ENCODE measurements around the gene FARP1.

Gene FARP1

GRCh38 chr13:98141509-98142379 is 1.1 kb upstream of the FARP1 start:
- DNase-seq, result no peak

DNA sequence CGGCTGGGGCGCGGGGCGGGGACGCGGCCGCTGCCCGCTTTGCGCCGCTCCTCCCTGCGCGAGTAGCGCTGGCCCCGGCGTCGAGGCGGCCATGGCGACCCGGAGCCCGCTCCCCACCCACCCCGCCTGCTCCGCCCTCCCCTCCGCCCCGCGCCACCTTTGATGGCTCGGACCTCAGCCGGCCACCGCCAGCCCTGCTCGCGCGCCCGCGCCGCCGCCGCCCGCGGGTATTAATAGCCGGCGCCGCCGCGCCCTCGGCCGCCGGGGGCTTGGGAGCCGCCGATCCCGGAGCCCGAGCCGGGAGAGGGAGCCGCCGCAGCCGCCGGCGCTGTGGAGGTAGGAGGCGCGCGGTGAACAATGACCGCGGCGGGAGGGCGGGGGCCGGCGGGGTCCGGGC is 261 bp downstream of the FARP1 start:
- DNase-seq, result no peak

GRCh38 chr13:98143601-98144026 is 720 bp downstream of the FARP1 start:
- DNase-seq, result no peak

GRCh38 chr13:98144027-98144741 is 1.3 kb downstream of the FARP1 start:
- DNase-seq, result no peak

- no peak for DNase-seq
Measured at GRCh38 chr13:98144801-98145350, 2.0 kb downstream of the FARP1 start.

DNA sequence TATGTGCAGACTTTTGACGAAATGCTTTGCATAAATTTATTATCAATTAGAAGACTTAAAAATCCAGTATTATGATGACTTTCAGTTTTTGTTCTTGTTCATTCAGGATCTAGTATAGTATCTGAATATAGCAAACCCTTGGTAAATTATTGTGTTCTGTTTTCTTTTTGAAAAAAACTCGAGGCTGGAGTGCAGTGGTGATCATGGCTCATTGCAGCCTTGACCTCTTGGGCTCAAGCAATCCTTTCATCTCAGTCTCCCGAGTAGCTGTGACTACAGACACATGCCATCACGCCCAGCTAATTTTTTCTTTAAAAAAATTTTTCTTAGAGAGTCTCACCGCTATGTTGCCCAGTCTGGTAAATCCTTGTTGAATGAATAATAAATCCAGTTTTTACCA is 4.6 kb downstream of the FARP1 start:
- no peak for DNase-seq

DNA sequence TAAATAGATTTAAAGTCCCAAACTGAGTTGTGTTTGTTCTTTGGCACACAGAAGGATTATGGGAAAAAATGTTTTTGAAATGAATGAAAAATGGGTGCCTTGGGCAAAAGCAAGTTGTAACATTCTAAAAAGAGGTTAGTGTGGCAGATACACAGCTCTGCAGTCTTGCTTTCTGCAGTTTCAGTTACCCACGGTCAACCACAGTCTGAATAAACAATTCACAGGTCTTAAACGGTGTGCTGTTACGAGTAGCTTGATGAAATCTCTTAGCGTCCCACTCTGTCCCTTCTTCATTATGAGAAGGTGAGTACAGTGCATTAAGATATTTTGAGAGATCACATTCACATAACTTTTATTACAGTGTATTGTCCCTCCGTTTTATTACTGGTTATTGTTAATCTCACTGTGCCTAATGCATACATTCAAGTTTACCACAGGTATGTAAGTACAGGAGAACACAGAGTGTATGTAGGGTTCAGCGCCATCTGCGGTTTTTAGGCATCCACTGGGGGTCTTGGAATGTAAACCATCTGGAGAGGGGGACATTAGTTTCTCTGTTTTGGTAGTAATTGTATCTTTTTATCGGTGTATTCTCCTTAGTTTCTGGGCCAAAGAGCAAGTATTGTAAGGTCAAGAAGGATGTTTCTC is 8.1 kb downstream of the FARP1 start:
- no peak for DNase-seq

DNA sequence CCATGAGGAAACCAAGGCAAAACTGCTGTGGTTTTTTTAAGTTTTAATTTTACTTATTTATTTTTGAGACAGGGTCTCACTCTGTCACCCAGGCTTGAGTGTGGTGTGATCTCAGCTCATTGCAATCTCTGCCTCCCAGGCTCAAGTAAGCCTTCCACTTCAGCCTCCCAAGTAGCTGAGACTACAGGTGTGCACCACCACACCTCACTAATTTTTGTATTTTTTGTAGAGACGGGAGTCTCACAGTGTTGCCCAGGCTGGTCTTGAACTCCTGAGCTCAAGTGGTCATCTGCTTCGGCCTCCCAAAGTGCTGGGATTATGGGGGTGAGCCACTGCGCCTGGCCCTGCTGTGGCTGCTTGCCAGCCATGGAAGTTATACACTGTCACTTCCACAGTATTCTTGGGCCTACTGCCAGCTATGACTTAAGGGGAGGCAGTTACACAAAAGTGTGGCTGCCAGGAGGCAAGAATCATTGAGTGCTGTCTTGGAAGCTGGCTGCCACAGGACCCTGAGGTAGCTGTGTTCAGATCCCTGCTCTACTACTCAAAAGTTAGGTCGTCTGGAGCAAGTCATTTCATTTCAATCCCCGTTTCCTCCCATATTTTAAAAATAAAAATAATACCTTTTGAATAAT is 12.7 kb downstream of the FARP1 start:
- DNase-seq, result no peak

GRCh38 chr13:98156259-98156658 is 13.4 kb downstream of the FARP1 start:
- no peak for DNase-seq

- no peak for DNase-seq
Measured at GRCh38 chr13:98157188-98157587, 14.3 kb downstream of the FARP1 start.

DNA sequence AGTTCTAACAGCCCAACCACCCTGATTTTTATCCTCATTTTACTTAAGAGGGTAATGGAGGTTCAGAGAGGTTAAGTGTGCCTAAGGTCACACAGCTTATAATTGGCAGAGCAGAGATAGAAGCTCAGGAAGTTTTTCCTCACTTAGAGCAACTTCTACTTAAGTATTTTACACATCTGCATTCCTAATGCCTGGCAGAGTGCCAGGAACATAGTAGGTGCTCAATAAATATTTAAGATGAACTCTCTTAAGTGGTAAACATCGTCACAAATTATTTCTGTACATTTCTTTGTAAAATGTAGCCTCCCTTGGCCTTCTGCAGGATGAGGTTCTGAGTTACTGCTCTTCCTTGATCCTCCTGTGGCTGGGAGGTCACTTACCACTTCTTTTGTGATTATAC is 14.7 kb downstream of the FARP1 start:
- DNase-seq, result no peak

DNA sequence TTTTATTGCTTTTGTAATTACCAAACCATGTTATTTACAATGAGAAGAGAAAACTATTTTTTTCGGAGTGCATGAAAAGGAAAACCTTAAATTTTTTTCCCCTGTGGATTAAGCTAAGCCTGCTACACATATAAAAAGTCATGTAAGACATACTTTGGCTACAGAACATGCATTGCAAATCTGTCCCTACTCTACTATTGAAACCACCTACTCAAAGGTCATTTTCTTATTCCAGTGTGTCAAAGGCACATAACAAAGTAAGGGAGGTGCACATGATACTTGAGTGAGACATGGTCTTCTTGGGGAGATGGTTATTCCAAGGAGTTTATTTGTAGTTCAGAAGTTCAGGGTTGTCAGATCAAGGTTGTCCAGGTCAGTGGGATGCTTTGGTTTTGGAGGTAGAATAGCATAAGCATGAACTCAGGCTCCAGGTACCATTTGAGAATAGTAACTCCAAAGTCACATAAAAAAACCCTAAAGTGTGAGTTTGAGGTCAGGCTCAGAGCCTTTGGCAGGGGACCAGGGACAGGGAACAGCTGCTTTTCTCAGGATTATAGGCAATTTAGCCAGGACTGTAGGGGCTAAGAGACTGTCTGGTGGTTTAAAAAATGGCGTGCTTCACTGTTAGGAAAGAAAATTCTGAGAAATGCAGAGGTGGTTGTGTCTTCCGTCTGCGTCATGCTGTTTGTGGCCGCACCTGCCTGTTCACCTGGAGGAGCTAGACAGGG is 15.4 kb downstream of the FARP1 start:
- DNase-seq, result no peak

- no peak for DNase-seq
Measured at GRCh38 chr13:98162935-98163334, 20.0 kb downstream of the FARP1 start.

- DNase-seq, result no peak
Measured at GRCh38 chr13:98169331-98169730, 26.4 kb downstream of the FARP1 start.

DNA sequence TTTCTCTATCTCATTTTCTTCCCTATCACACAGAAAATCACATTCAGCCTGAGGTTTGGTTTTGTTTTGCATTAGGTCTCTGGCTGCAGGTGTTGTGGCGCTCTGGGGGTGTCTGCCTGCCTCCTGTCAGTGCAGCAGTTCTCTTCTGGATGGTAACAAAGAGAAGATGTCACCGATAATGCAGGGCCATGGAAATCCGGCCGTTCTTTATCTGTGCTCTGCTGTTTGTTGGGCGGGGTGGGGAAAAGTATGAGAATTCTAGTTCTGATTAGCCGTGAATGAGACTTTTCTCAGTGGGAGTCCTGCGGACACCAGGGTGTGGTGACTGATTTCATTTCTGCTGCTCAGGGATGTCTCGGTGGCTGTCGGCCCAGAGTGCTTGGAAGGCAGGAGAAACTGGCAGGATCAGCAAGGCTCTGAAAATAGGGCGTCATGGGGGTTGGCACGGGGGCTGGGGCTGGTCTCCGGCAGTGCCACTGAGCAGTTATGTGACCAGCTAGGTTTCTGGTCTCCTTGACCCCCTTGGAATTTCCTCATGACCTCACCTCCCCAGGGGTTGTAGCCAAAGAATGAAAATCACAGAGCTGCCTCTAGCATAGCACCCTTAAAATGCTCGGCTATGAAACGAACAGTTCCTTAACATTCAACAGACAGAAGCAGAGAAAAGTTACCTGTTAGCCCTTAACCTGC is 29.2 kb downstream of the FARP1 start:
- no peak for DNase-seq

- DNase-seq, result no peak
Measured at GRCh38 chr13:98172590-98173422, 29.9 kb downstream of the FARP1 start.

DNA sequence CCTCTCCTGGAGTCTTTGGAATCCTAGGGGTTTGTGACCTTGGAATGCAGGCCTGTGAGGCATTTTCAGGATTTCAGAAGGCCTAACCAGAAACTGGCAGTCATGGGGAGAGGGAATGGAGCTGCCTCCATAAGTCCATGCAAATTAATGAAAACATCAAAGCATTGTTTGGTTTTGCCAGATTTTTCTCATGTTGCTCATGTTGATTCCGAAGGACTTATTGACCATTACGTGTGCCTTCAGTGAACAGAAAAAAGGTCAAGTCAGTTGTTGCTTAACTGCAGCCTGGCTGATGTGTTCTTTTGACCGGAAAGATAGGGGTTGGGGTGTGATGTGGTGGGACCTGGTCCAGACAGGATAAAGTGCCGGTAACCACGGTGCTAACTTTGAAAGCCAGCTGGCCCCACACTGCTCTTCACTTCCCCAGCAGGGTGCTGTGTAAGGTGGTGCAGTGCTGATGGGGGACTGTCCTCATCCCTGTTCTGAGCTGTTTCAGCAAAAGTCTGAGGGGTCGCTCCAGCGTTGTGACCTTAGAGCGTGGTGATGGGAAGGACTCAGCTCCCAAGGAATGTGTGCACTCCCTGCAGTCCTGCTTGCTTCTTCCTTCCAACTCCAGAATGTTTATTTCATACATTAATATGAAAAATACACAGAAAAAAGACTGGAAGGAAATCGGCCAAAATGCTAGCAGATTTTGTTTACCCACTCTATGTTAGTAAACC is 30.7 kb downstream of the FARP1 start:
- no peak for DNase-seq

- DNase-seq, result no peak
Measured at GRCh38 chr13:98174307-98174706, 31.4 kb downstream of the FARP1 start.

- DNase-seq, result no peak
Measured at GRCh38 chr13:98175043-98175442, 32.1 kb downstream of the FARP1 start.

GRCh38 chr13:98175823-98176222 is 32.9 kb downstream of the FARP1 start:
- DNase-seq, result no peak

Data from NCI-H1436 treated with DMSO at 0.1 percent for 48 hours (cell line).